ENCODE measurements around the gene IPO11.
"Not testable (repeated sequence)": the region's sequence is repeated elsewhere in the genome, so short reads cannot be mapped to it uniquely, and the experiment has no call there.

IPO11 gene

GRCh38 chr5:62547945-62548630 is 135.5 kb downstream of the IPO11 start:
- H3K4me1 ChIP-seq (ENCODE audit: insufficient read depth, low read length) = no peaks in the 10 kb centered on the region
- H3K27ac ChIP-seq (ENCODE audit: low read depth, low read length) = no peak overlapping the region
- no peak overlapping the region for H3K4me3 ChIP-seq (ENCODE audit: low read length)
- no peaks in the 10 kb centered on the region for H3K27me3 ChIP-seq (ENCODE audit: insufficient read depth, low read length)
- no peaks in the 10 kb centered on the region for H3K9me3 ChIP-seq (ENCODE audit: insufficient read depth, low read depth, low read length)
- WGBS = 93% methylated on average over 3 of the region's 3 CpGs
- peaks cover 31% of the 10 kb centered on the region for H3K36me3 ChIP-seq (ENCODE audit: insufficient read depth, low read length)
- H3K9ac ChIP-seq (ENCODE audit: low read depth, low read length) = no peak overlapping the region

DNA sequence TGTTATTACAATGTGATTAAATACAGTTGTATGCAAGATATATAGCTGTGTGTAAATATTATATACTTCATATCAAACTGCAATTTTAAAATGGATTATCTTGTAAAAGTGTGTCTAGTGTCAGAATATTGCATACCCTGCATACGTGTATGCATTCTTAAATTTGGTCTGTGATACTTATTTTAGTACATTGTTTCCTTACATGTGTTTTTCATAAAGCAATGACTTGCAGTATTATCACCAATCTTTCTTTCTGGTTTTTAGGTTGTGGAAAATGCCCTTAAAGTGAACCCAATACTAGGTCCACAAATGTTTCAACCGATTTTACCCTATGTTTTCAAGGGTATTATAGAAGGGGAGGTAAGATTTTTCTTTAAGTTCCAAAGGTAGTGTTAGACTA is 137.5 kb downstream of the IPO11 start:
- Histone ChIP-seq H3K27ac (ENCODE audit: low read depth, low read length) (no peak overlapping the region), H3K9me3 (ENCODE audit: insufficient read depth, low read depth, low read length) (no peaks in the 10 kb centered on the region), H3K4me1 (ENCODE audit: insufficient read depth, low read length) (no peaks in the 10 kb centered on the region), H3K9ac (ENCODE audit: low read depth, low read length) (no peak overlapping the region), H3K27me3 (ENCODE audit: insufficient read depth, low read length) (no peaks in the 10 kb centered on the region), H3K4me3 (ENCODE audit: low read length) (no peak overlapping the region), H3K36me3 (ENCODE audit: insufficient read depth, low read length) (peaks cover 35% of the 10 kb centered on the region)
- WGBS = 100% methylated on average over 2 of the region's 2 CpGs

DNA sequence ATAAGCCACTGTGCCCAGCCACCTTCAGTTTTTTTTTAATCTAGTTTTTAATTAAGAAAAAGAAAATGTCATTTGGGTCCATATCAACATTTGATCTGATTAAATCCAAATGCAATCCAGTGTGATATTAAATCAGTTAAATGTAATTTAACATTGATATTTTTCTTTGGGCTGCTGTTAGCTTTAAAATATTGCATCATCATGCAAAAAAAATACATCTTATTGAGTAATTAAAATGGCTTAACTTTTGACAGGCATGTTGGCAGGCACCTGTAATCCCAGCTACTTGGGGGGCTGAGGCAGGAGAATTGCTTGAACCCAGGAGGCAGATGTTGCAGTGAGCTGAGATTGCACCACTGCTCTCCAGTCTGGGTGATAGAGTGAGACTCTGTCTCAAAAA is 143.4 kb downstream of the IPO11 start:
- H3K9me3 ChIP-seq (ENCODE audit: insufficient read depth, low read depth, low read length) = no peaks in the 10 kb centered on the region
- H3K9ac ChIP-seq (ENCODE audit: low read depth, low read length) = no peak overlapping the region
- no peaks in the 10 kb centered on the region for H3K4me1 ChIP-seq (ENCODE audit: insufficient read depth, low read length)
- H3K27ac ChIP-seq (ENCODE audit: low read depth, low read length) = no peak overlapping the region
- H3K4me3 ChIP-seq (ENCODE audit: low read length) = no peak overlapping the region
- H3K36me3 ChIP-seq (ENCODE audit: insufficient read depth, low read length) = peaks cover 30% of the 10 kb centered on the region
- no peaks in the 10 kb centered on the region for H3K27me3 ChIP-seq (ENCODE audit: insufficient read depth, low read length)

- no peaks in the 10 kb centered on the region for H3K27me3 ChIP-seq (ENCODE audit: insufficient read depth, low read length)
- no peak overlapping the region for H3K4me3 ChIP-seq (ENCODE audit: low read length)
- H3K9me3 ChIP-seq (ENCODE audit: insufficient read depth, low read depth, low read length) = no peaks in the 10 kb centered on the region
- peaks cover 9% of the 10 kb centered on the region for H3K4me1 ChIP-seq (ENCODE audit: insufficient read depth, low read length)
- H3K27ac ChIP-seq (ENCODE audit: low read depth, low read length) = no peak overlapping the region
- peaks cover 25% of the 10 kb centered on the region for H3K36me3 ChIP-seq (ENCODE audit: insufficient read depth, low read length)
- H3K9ac ChIP-seq (ENCODE audit: low read depth, low read length) = no peak overlapping the region
- 95% methylated on average over 3 of the region's 3 CpGs for WGBS
These were observed 146.4 kb downstream of the IPO11 start for GRCh38 chr5:62558941-62559340.

- Histone ChIP-seq H3K4me3 (ENCODE audit: low read length) (no peak overlapping the region), H3K36me3 (ENCODE audit: insufficient read depth, low read length) (peaks cover 26% of the 10 kb centered on the region), H3K27me3 (ENCODE audit: insufficient read depth, low read length) (no peaks in the 10 kb centered on the region), H3K9ac (ENCODE audit: low read depth, low read length) (no peak overlapping the region), H3K9me3 (ENCODE audit: insufficient read depth, low read depth, low read length) (no peaks in the 10 kb centered on the region), H3K4me1 (ENCODE audit: insufficient read depth, low read length) (peaks cover 9% of the 10 kb centered on the region), H3K27ac (ENCODE audit: low read depth, low read length) (no peak overlapping the region)
- WGBS = 95% methylated on average over 1 of the region's 1 CpG
These were observed 148.2 kb downstream of the IPO11 start for GRCh38 chr5:62560786-62561185.

GRCh38 chr5:62561896-62562295 is 149.3 kb downstream of the IPO11 start:
- Histone ChIP-seq H3K9me3 (ENCODE audit: insufficient read depth, low read depth, low read length) (peaks cover under 1% of the 10 kb centered on the region; the same call in 1 of the 2 replicates), H3K36me3 (ENCODE audit: insufficient read depth, low read length) (peaks cover 30% of the 10 kb centered on the region), H3K4me3 (ENCODE audit: low read length) (no peak overlapping the region), H3K9ac (ENCODE audit: low read depth, low read length) (no peak overlapping the region), H3K27ac (ENCODE audit: low read depth, low read length) (no peak overlapping the region), H3K27me3 (ENCODE audit: insufficient read depth, low read length) (no peaks in the 10 kb centered on the region), H3K4me1 (ENCODE audit: insufficient read depth, low read length) (peaks cover 9% of the 10 kb centered on the region)
- WGBS = 89% methylated on average over 1 of the region's 1 CpG

GRCh38 chr5:62562867-62563266 is 150.3 kb downstream of the IPO11 start:
- Histone ChIP-seq H3K4me1 (ENCODE audit: insufficient read depth, low read length) (peaks cover 9% of the 10 kb centered on the region), H3K9ac (ENCODE audit: low read depth, low read length) (no peak overlapping the region), H3K27me3 (ENCODE audit: insufficient read depth, low read length) (no peaks in the 10 kb centered on the region), H3K36me3 (ENCODE audit: insufficient read depth, low read length) (peaks cover 39% of the 10 kb centered on the region), H3K9me3 (ENCODE audit: insufficient read depth, low read depth, low read length) (peaks cover 6% of the 10 kb centered on the region; the same call in 1 of the 2 replicates), H3K27ac (ENCODE audit: low read depth, low read length) (no peak overlapping the region), H3K4me3 (ENCODE audit: low read length) (no peak overlapping the region)
- no CpG with 5 or more reads among the region's 1 CpG for WGBS

DNA sequence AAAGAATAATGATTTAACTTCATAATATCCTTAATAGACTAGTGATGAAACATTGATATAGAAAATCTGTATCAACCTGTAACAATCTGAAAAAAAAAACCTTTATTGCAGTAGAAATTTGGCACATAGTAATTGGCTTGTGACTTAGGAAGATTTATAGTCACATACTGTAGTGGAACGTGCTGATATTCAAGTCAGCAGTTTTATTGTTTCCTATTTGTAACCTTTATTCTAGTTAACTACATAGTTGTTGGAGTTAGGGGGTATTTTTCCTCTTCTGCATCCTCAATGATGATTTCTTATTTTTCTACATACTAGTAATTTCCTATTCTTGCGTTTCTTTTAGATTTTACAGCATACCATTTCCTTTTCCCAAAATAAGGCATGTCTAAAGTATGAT is 151.5 kb downstream of the IPO11 start:
- H3K9me3 ChIP-seq (ENCODE audit: insufficient read depth, low read depth, low read length) = peaks cover 6% of the 10 kb centered on the region; the same call in 1 of the 2 replicates
- WGBS = 100% methylated on average over 1 of the region's 2 CpGs

GRCh38 chr5:62565740-62566139 is 153.2 kb downstream of the IPO11 start:
- Histone ChIP-seq H3K36me3 (ENCODE audit: insufficient read depth, low read length) (peaks cover 27% of the 10 kb centered on the region; the same call in 1 of the 2 replicates), H3K4me1 (ENCODE audit: insufficient read depth, low read length) (peaks cover 24% of the 10 kb centered on the region)
- not testable (repeated sequence) for H3K27me3 ChIP-seq (ENCODE audit: insufficient read depth, low read length); H3K27ac ChIP-seq (ENCODE audit: low read depth, low read length); H3K4me3 ChIP-seq (ENCODE audit: low read length); H3K9me3 ChIP-seq (ENCODE audit: insufficient read depth, low read depth, low read length); H3K9ac ChIP-seq (ENCODE audit: low read depth, low read length)
- 67% methylated on average over 3 of the region's 3 CpGs for WGBS

More for the DNA sequence above, 151.5 kb downstream of the IPO11 start:
- no peaks in the 10 kb centered on the region for H3K27me3 ChIP-seq (ENCODE audit: insufficient read depth, low read length)
- no peak overlapping the region for H3K4me3 ChIP-seq (ENCODE audit: low read length)
- H3K9ac ChIP-seq (ENCODE audit: low read depth, low read length) = no peak overlapping the region
- H3K4me1 ChIP-seq (ENCODE audit: insufficient read depth, low read length) = peaks cover 16% of the 10 kb centered on the region
- H3K27ac ChIP-seq (ENCODE audit: low read depth, low read length) = no peak overlapping the region
- peaks cover 34% of the 10 kb centered on the region for H3K36me3 ChIP-seq (ENCODE audit: insufficient read depth, low read length)

GRCh38 chr5:62568143-62568542 is 155.6 kb downstream of the IPO11 start:
- H3K4me3 ChIP-seq (ENCODE audit: low read length) = no peak overlapping the region
- H3K36me3 ChIP-seq (ENCODE audit: insufficient read depth, low read length) = peaks cover 18% of the 10 kb centered on the region; the same call in 1 of the 2 replicates
- 94% methylated on average over 4 of the region's 4 CpGs for WGBS
- H3K27me3 ChIP-seq (ENCODE audit: insufficient read depth, low read length) = no peaks in the 10 kb centered on the region
- no peak overlapping the region for H3K27ac ChIP-seq (ENCODE audit: low read depth, low read length)
- peaks cover 16% of the 10 kb centered on the region for H3K4me1 ChIP-seq (ENCODE audit: insufficient read depth, low read length)
- H3K9me3 ChIP-seq (ENCODE audit: insufficient read depth, low read depth, low read length) = peaks cover 6% of the 10 kb centered on the region; the same call in 1 of the 2 replicates
- H3K9ac ChIP-seq (ENCODE audit: low read depth, low read length) = no peak overlapping the region

DNA sequence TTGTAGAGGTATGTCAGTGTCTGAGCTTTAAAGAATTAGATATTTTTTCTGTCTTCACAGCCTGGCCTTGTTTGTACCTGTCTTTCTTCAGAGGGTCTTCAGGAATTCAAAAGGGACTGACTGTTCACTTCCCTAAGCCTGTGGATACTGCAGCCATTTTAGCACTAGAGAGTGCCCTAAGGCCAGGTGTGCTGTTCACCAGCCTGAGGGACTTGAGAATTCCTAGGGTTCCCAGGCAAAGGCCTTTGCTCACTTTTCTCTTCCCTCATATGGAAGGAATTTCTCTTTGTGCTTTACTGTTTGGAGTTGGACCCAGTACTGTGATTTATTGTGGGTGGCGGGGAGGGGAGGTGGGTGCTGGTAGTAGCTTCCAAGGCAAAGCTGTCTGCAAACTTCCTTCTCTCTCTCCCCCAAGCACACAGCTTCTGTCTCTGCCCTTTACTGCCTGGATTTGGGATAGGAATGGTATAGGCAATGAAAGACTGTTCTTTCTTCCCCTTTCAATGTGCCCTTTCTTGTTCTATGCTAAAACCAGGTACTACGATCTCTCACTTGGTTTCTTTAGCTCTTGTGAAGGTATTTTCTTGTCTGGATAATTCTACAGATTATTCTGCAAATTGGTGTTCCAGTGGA is 156.4 kb downstream of the IPO11 start:
- peak overlapping the region; percentile 72 for H3K27ac ChIP-seq (ENCODE audit: low read depth, low read length)
- H3K36me3 ChIP-seq (ENCODE audit: insufficient read depth, low read length) = peaks cover 18% of the 10 kb centered on the region; the same call in 1 of the 2 replicates
- H3K4me3 ChIP-seq (ENCODE audit: low read length) = no peak overlapping the region
- no peaks in the 10 kb centered on the region for H3K27me3 ChIP-seq (ENCODE audit: insufficient read depth, low read length)
- peaks cover 15% of the 10 kb centered on the region for H3K4me1 ChIP-seq (ENCODE audit: insufficient read depth, low read length)
- peaks cover 6% of the 10 kb centered on the region; the same call in 1 of the 2 replicates for H3K9me3 ChIP-seq (ENCODE audit: insufficient read depth, low read depth, low read length)
- WGBS = 93% methylated on average over 1 of the region's 2 CpGs
- peak overlapping the region; percentile 17; the same call in 1 of the 2 replicates for H3K9ac ChIP-seq (ENCODE audit: low read depth, low read length)
